ENCODE results near the gene DST.

DNA sequence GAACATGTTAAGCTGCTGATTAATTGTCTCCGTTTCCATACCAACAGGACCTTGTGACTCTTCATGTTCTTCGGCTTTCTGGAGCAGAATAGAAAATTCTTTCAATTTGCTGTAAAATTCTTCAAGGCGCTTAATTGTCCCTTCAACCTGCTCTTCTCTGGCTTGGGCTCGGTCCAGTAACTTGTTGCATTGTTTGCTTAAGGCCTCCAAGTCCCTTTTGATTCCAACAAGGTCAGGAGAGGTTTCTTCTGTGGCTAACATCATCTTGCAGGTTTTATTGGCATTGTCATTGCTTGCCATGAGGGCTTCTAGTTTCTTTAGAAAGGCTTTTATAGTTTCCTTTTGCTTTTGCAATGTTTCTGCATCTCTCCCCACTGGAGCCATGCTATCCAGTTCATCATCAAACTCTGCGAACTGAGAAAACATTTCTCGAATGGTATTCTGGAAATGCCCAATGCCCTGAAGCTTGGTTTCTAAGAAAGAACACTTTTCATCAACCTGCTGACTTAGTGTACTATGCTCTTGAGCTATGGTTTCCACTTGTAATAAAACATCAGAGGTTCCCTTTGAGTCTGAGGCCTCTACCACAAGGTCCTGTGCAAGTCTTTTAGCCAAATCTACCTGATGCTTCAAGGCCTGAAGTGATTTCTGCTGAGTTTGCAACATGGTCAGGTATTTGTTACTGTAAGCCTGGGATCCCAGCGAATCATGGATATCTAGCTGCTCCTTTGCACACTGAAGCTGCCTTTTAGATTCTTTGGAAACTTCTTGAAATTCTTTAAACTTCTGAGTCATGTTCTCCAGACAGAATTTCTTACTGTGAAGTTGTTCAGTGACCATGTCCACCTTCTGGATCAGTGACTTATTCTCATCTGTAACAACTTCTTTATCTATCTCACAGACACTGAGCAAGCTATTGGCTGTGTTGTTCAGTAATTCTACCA, 90.2 kb downstream of the DST start:
- TF ChIP-seq, protein P1, sequence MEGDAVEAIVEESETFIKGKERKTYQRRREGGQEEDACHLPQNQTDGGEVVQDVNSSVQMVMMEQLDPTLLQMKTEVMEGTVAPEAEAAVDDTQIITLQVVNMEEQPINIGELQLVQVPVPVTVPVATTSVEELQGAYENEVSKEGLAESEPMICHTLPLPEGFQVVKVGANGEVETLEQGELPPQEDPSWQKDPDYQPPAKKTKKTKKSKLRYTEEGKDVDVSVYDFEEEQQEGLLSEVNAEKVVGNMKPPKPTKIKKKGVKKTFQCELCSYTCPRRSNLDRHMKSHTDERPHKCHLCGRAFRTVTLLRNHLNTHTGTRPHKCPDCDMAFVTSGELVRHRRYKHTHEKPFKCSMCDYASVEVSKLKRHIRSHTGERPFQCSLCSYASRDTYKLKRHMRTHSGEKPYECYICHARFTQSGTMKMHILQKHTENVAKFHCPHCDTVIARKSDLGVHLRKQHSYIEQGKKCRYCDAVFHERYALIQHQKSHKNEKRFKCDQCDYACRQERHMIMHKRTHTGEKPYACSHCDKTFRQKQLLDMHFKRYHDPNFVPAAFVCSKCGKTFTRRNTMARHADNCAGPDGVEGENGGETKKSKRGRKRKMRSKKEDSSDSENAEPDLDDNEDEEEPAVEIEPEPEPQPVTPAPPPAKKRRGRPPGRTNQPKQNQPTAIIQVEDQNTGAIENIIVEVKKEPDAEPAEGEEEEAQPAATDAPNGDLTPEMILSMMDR (IDR thresholded peaks at IDR 0.05; ENCODE audit: low read length), result no peak
- TF ChIP-seq EZH2phosphoT487 (IDR thresholded peaks at IDR 0.05; ENCODE audit: low read length) (no peak), EZH2 (optimal IDR thresholded peaks at IDR 0.05; ENCODE audit: low read depth, low read length) (no peak)
